Globus pallidus (tissue), 1 donor: Measurements from ENCODE around the gene GOLM1.

Experiments used
- DNase-seq: peaks from one replicate; pipeline ENCODE4 v3.0.0-alpha.2; 2015; ENCODE audit warnings: low spot score

GOLM1 gene

GRCh38 chr9:86045654-86046053, 53.7 kb downstream of the GOLM1 start:
- DNase-seq: no peak

DNA sequence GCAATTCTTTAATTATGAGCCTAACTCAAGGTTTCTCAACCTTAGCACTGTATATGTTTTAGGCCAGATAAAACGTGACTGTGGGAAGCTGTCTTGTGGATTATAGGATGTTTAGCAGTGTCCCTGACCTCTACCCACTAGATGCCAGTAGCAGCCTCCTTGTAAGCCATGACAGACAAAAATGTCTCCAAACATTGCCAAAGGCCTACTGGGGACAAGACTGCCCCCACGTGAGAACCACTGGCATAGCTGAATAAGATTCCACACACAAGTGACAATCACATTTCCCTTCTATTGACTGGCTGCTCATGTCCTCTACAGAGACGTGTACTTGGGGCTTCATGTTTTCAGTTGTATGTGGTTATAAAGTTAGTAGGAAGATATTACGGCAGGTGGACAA, 55.4 kb downstream of the GOLM1 start:
- peak; percentile 23 for DNase-seq

DNA sequence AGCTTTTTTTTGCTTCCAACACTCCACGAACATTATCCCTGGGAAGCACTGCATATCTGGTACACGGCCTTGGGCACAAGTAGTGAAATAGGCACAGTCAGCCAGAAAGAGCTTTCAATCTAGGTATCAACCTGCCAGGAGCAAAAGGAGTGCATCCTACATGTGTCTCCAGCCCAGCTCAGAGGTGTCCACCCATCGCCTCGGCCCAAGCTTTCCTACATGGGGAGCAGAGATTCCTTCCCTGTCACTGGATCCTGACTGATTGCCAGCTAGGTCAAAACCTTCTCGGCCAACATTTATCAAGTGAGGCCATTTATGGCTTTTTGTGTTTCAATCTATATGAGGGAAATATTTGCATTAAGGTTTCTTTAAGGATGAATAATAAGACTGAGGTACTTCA, 55.8 kb downstream of the GOLM1 start:
- no peak for DNase-seq

DNA sequence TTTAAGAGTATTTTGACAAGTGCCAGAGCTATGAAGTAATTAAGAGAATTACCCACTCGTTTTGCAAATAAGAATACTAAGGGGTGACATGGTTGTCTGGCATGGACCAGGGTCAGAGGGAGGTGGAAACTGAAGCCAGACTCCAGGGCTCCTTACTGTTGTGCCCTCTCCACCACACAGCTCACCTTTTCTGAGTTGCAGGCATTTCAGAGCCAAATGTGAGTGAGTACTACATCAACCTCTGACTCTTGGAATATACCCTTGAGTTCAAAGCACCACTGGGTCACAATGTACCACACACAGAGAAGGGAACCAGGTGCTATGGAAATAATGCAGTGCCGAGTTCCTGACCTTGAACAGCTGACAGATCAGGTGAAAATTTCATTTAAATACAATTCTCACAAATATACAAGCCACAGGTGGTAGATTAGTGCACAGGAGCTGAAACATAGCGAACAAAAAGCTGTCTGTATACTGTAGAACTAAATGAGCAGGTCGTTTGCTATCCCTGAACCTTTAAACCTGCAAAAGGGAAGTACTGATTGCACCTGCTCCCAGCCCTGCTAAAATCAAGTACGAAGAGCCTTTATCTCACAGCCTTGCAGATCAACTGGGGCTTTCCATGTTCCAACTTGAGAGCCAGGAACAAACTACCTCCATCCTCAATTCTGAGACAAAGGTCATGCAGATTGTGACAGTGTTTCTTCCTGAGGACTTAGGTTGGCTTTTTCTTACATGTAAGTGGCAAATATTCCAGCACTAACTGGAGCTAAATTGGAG, 57.0 kb downstream of the GOLM1 start:
- DNase-seq: no peak

DNA sequence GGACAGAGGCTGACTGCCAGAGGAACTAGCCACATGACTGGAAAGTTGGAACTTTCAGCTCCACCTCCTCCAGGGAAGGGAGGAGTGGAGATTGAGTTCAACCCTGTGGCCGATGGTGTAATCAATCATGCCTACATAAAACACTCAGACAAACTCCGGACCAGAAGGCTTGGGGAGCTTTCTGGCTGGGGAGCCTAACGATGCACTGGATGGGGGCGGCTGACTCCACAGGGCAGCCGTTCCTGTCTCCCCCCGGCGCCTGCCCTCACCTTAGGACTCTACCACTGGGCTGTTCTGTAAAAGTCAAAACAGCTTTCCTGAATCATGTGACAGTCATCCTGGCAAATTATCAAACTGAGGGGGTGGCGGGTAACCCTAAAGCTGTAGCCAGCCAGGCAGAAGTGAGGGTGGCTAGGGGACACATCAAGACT, 58.0 kb downstream of the GOLM1 start:
- no peak for DNase-seq

- no peak for DNase-seq
Observed at GRCh38 chr9:86040861-86041155, 58.5 kb downstream of the GOLM1 start.

- DNase-seq: no peak
Observed at GRCh38 chr9:86039991-86040860, 59.1 kb downstream of the GOLM1 start.

DNA sequence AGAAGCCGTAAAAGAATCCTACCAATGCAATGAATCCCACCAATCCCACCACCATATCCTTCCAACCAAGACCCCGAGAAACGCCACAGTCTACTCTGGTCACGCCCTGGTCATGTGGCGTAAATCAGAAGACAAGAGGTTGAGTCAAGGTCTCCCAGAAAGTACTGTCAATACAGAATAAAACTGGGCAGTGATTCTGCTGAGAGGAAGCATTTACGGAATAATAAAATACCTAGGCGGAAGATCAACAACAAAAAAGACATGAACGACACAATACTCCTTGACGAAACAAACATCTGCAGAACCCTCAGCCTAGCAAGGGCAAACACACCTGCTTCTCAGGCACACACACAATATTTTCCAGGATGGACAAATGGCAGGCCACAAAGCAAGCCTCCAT, 62.8 kb downstream of the GOLM1 start:
- no peak for DNase-seq

DNA sequence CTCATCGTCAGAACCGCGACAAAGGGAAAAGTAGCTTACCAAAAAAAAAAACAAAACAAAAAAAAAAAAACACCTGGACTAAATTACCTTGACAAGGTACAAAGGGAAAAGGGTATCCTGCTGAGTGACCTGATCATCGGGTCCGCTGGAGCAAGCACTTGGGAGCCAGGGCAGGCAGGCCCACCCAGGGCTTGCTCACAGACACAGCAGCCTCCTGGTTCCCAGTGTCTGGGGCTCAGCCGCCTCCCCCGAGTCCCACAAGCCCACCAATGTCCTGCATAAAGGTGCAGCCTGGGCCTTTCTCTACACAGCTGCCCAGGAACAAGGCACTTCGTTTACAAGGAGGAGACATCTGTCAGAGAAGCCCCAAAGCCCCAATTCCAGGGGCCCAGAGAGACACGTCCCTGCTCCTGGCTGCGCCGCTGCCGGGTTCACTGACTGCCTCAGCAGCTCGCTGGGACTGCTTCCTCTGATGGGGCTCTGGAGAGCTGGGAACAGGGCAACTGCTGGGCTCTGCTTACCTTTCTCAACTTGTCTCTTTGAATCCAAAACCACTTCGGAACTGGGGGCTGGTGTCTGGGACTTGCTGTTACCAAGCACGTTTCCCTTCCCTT, 63.4 kb downstream of the GOLM1 start:
- no peak for DNase-seq

GRCh38 chr9:86034863-86035734, 64.3 kb downstream of the GOLM1 start:
- DNase-seq: no peak

GRCh38 chr9:86027767-86028166, 71.6 kb downstream of the GOLM1 start:
- DNase-seq: no peak

DNA sequence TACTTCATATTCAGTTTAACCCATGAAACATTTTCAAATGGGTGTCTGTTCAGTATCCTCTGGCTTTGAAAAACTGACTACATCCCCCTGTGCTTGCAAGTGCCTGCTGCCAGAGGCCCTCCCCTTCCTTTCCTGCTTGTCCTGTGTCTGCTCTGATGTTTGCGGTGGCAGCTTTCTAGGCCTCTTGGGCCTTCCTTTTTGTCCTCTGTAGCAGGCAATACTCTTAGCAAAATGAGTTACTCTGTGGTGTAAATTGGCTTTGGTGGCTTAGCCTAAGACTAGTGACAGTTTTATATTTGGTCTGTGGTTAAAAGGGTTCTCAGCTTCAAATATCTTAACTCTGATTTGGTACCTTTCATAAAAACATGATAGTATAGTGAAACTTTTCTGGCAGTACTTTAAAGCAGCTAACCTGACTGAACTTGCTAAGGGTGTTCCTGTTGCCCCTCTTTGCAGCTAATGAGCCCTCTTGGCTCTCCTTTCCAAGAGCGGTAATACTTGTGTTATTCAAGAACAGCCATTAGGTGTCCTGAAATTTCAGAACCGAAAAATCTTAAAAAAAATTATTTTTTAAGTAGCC, 76.6 kb downstream of the GOLM1 start:
- no peak for DNase-seq

DNA sequence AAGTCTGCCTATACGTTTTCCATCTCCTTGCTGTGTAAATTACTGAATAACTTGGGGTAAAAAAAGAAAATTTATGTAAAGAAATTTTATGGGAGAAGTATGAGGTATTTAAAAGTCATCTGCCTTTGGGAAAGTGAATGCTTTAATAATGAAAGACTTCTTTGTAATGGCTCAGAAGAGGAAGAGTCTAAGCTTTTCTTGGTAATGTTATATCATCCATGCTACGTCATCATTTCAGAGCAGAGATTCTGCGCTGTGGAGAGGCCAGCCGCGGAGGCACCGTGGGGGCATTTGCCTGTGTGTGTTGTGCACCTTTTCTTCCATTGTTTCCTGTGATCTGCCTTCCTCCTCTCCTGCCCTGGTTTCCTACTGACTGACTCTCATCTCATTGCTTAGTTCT, 78.2 kb downstream of the GOLM1 start:
- DNase-seq: no peak

DNA sequence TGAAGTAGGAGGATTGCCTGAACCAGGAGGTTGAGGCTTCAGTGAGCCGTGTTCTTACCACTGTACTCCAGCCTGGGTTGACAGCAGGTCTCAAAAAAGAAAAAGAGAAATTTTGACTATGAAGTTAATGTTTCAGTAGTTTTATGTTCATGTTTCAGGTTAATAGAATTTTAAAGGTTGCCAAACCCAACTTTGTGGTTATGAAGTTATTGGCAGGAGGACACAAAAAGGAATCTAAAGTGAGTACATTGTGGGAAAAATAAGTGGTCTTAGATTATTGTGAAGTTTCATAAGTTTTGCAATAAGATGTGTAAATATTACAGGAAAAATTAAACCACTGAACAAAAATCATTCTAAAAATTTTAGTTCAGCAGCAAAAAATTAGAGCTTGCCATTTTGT, 78.6 kb downstream of the GOLM1 start:
- no peak for DNase-seq

GRCh38 chr9:86009133-86009532, 90.2 kb downstream of the GOLM1 start:
- DNase-seq: no peak

GRCh38 chr9:86005253-86005775, 94.0 kb downstream of the GOLM1 start:
- no peak for DNase-seq

DNA sequence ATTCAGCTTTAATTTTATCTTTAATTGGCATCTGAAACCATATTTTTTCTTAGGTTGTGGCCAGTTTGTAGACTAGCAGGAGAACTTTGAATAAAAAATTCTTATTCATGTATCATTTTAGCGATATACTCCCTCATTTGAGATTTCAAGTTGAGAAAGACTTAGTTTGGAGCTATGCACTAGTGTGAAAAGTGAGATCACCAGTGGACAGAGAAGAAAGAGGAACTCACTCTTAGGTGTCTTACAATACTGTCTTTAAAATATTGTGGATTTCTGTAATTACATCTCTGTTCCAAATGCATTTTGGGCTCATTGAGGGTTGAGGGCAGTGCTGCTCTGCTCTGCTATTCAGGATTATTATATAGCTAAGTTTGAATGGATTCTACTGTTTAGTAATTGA, 103.8 kb downstream of the GOLM1 start:
- DNase-seq: no peak

- DNase-seq: no peak
Observed at GRCh38 chr9:85995097-85995496, 104.3 kb downstream of the GOLM1 start.

DNA sequence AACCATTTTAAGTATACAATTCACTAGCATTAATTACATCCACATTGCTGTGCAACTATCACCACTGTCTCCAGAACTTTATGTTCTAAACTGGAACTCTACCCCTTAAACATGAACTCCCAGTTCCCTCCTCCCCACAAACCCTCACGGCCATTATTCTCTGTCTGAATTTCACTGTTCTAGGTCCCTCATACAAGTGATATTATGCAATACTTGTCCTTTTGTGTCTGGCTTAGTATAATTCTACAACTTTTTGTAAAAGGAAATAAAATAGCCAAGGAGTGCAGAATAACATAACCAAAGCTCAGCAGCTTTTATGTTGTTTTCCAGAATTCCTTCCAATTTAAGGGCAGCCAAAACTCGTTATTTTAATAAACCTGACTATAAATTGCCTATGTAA, 105.2 kb downstream of the GOLM1 start:
- DNase-seq: no peak

DNA sequence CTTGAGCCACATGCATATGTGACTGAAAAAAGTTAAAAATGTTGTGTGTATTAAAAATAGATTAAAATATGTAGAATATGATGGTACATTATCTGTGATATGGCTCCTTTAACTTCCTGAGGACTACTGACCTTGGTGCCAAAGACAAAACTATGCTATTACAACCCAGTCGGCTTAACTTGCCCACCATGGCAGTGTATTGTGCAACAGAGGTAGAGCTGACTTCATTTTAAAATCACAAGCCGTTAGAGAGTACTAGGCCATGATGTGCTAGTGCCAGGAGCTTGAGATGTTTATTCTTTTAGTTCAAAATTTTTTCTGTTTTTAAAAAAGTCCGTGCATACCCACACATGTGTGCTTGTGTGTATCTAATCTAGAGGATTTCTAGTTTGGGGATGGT, 112.1 kb downstream of the GOLM1 start:
- no peak for DNase-seq

- DNase-seq: no peak
Observed at GRCh38 chr9:85984457-85984856, 114.9 kb downstream of the GOLM1 start.

DNA sequence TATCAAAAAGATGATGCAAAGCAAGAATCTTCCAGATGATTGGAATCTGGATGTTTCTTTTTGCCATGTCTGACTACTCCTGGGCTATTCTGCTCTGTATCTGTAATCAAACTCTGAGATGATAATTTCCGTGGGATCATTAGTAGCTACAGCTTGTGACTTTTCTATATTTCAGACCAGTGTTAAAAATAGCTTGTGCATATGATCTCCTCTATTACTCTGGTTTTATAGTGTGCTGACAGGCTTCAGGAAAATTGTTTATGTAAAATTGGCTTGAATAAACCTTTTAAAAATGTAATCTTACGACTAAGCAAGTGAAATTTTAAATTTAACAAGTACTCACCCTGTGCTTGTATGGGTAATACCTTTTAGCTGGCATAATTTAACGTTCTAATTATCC, 118.0 kb downstream of the GOLM1 start:
- no peak for DNase-seq
